CD4-positive, alpha-beta T cell (primary cell): ENCODE data around the gene TMCO4. TPM values are rescaled to one million over a fixed set of nuclear protein-coding genes. Genes with fewer than 3 reads are reported as not detected.

Experiments
- ATAC-seq: fragments of 200-7000 bp; cut with Tn5 transposase; one replicate; pipeline ENCODE4 v1.10.0; 2022; ENCODE audit warnings: mild to moderate bottlenecking; ENCODE audit not compliant: poor library complexity
- CTCF ChIA-PET: fragments of 350-600 bp; sonication (Branson Sonifier 250); formaldehyde crosslinking; loops from one replicate; lab custom pipeline; 2021; ENCODE audit warnings: antibody characterized with exemption, inconsistent platforms; lab: Charles Lee
- POLR2A ChIA-PET: fragments of 350-600 bp; sonication (Branson Sonifier 250); formaldehyde crosslinking; loops from one replicate; lab custom pipeline; 2021; ENCODE audit warnings: antibody characterized with exemption, inconsistent platforms; lab: Charles Lee
- DNase-seq, 14 experiments: peaks; one replicate each; pipeline ENCODE4 v3.0.0-alpha.2; 2013 to 2020; ENCODE audit warnings: mixed read lengths in 2 of 14
- H3K27ac ChIP-seq, 2 donors: one replicate each; pipeline versions ENCODE4 v1.5.1 to v1.7.0; 2013; ENCODE audit warnings: low read length in 2 of 2, low read depth in 1 of 2, mild to moderate bottlenecking in 1 of 2
- H3K27me3 ChIP-seq, 2 experiments: 1 replicate in 1 of 2; 2 replicates in 1 of 2; pipeline versions ENCODE4 v1.6.1 to v1.7.0; 2013; ENCODE audit warnings: low read length in 2 of 2, control low read depth in 1 of 2, mild to moderate bottlenecking in 1 of 2, moderate library complexity in 1 of 2; ENCODE audit not compliant: insufficient read depth in 2 of 2, control insufficient read depth in 1 of 2
- H3K36me3 ChIP-seq: one replicate; pipeline ENCODE4 v1.6.1; 2013; ENCODE audit warnings: low read length, control low read depth; ENCODE audit not compliant: insufficient read depth
- H3K4me1 ChIP-seq: one replicate; pipeline ENCODE4 v1.6.1; 2013; ENCODE audit warnings: low read length, control low read depth; ENCODE audit not compliant: insufficient read depth
- H3K4me3 ChIP-seq: one replicate; pipeline ENCODE4 v1.5.1; 2013; ENCODE audit warnings: mild to moderate bottlenecking, low read length, moderate library complexity
- H3K9me3 ChIP-seq, 2 experiments: 1 replicate in 1 of 2; 2 replicates in 1 of 2; pipeline versions ENCODE4 v1.6.1 to v1.7.0; 2013; ENCODE audit warnings: low read length in 2 of 2, mild to moderate bottlenecking in 2 of 2, control low read depth in 1 of 2, moderate library complexity in 1 of 2; ENCODE audit not compliant: control insufficient read depth in 1 of 2, insufficient read depth in 1 of 2
- H3K27ac Mint-ChIP-seq: one replicate; pipeline ENCODE4 v1.8.0; 2020; ENCODE audit warnings: mixed read lengths
- H3K27me3 Mint-ChIP-seq: one replicate; pipeline ENCODE4 v1.8.0; 2021; ENCODE audit warnings: mixed read lengths
- H3K36me3 Mint-ChIP-seq: one replicate; pipeline ENCODE4 v1.8.0; 2021; ENCODE audit warnings: low read depth, mixed read lengths
- H3K4me1 Mint-ChIP-seq: one replicate; pipeline ENCODE4 v1.8.0; 2021; ENCODE audit warnings: low read depth, mixed read lengths
- H3K4me3 Mint-ChIP-seq: one replicate; pipeline ENCODE4 v1.8.0; 2020; ENCODE audit warnings: mild to moderate bottlenecking, mixed read lengths
- H3K9me3 Mint-ChIP-seq: one replicate; pipeline ENCODE4 v1.8.0; 2020; ENCODE audit warnings: mixed read lengths
- intact Hi-C, 2 experiments: fragments of 100-400 bp; cut with DNase I in 1 of 2; cut with micrococcal nuclease in 1 of 2; formaldehyde crosslinking; loops; one replicate each; pipeline versions ENCODE4 v1.15.1 to v1.9.0; 2023 to 2025; cut with DNase I, micrococcal nuclease
- total RNA-seq, 174 experiments: library from RNA in 2 of 174; stranded (reverse) in 2 of 174; gene quantifications; one replicate each; pipeline ENCODE4 v1.2.3 and lab custom pipeline; 2021 to 2026
- TF ChIP-seq, protein P1 (sequence below): fragments of 200-600 bp; IDR thresholded peaks from one replicate; pipeline ENCODE4 v1.8.0; 2022; ENCODE audit warnings: antibody characterized with exemption, mild to moderate bottlenecking

The TMCO4 gene
- total RNA-seq, 2 experiments from 2014 or later = 12.4 to 13.9 TPM

DNA sequence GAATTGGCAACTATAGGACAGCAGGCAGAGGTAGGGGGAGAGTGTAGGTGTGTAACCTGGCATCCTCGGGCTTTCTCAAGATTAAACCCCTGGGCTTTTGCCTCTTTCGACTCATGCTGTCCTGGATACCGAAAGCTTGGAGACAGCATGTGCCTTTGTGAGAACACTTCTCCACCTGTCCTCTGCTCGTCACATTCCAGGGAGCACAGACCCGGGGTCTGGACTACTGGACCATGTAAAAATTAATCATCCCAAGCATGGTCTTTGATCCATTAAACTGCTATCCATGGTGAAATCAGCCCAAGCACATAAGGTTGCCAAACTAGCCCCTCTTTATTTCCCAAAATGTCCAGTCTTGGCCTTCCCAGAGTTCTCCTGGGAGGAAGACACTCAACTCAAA lies 24.3 kb upstream of the TMCO4 start:
- no peaks in the 10 kb centered on the region for H3K36me3 ChIP-seq
- H3K27me3 ChIP-seq = no peaks in the 10 kb centered on the region
- H3K9me3 Mint-ChIP-seq = no peaks in the 10 kb centered on the region
- no peaks in the 10 kb centered on the region for H3K9me3 ChIP-seq
- ChIA-PET CTCF (interaction anchor here (0.9 kb wide), 1 partner anchor 10 kb away, joined by 3 read pairs; no protein-coding TSS in a partner anchor), POLR2A (no interaction called here)
- no peak overlapping the region for H3K27ac ChIP-seq
- no peaks in the 10 kb centered on the region for H3K4me1 Mint-ChIP-seq
- no peak overlapping the region for H3K4me3 ChIP-seq
- H3K27me3 Mint-ChIP-seq = peaks cover 15% of the 10 kb centered on the region
- DNase-seq = no peak
- no peaks in the 10 kb centered on the region for H3K36me3 Mint-ChIP-seq
- H3K4me1 ChIP-seq = no peaks in the 10 kb centered on the region
- intact Hi-C loops = no loop called here
- no peak overlapping the region for H3K27ac Mint-ChIP-seq
- no peak overlapping the region for H3K4me3 Mint-ChIP-seq
- TF ChIP-seq, protein P1, sequence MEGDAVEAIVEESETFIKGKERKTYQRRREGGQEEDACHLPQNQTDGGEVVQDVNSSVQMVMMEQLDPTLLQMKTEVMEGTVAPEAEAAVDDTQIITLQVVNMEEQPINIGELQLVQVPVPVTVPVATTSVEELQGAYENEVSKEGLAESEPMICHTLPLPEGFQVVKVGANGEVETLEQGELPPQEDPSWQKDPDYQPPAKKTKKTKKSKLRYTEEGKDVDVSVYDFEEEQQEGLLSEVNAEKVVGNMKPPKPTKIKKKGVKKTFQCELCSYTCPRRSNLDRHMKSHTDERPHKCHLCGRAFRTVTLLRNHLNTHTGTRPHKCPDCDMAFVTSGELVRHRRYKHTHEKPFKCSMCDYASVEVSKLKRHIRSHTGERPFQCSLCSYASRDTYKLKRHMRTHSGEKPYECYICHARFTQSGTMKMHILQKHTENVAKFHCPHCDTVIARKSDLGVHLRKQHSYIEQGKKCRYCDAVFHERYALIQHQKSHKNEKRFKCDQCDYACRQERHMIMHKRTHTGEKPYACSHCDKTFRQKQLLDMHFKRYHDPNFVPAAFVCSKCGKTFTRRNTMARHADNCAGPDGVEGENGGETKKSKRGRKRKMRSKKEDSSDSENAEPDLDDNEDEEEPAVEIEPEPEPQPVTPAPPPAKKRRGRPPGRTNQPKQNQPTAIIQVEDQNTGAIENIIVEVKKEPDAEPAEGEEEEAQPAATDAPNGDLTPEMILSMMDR = no peak
- ATAC-seq = no peak

DNA sequence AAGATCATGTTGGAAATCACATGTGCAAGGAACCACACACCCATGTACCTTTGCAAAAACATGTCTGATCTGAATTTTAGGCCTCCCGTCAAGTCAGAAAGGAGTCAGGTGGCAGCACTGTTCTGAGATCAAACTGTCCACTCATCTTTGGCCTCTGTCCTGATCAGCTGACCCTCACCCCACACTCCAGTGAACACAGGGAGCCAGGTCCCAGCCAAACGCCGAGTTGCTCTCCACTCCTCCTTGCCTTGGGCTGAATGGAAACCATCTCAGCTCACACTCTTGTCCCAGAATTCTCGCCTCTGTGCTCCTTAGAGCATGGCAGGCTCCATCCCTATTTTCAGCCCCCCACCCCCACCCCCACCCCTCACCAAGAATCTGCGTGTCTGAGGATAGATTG lies 20.0 kb upstream of the TMCO4 start:
- DNase-seq = no peak
- POLR2A ChIA-PET = no interaction called here
- Mint-ChIP-seq H3K27ac (no peak overlapping the region), H3K9me3 (no peaks in the 10 kb centered on the region), H3K4me1 (no peaks in the 10 kb centered on the region), H3K27me3 (no peaks in the 10 kb centered on the region), H3K36me3 (no peaks in the 10 kb centered on the region), H3K4me3 (no peak overlapping the region)
- no peaks in the 10 kb centered on the region for H3K27me3 ChIP-seq
- H3K4me1 ChIP-seq = no peaks in the 10 kb centered on the region
- intact Hi-C loops = no loop called here
- no peak overlapping the region for H3K4me3 ChIP-seq
- CTCF ChIA-PET = no interaction called here
- TF ChIP-seq, protein P1 = no peak
- ATAC-seq = no peak
- peaks cover 0 to 3% of the 10 kb centered on the region in 2 experiments for H3K9me3 ChIP-seq
- H3K36me3 ChIP-seq = no peaks in the 10 kb centered on the region
- H3K27ac ChIP-seq = no peak overlapping the region

DNA sequence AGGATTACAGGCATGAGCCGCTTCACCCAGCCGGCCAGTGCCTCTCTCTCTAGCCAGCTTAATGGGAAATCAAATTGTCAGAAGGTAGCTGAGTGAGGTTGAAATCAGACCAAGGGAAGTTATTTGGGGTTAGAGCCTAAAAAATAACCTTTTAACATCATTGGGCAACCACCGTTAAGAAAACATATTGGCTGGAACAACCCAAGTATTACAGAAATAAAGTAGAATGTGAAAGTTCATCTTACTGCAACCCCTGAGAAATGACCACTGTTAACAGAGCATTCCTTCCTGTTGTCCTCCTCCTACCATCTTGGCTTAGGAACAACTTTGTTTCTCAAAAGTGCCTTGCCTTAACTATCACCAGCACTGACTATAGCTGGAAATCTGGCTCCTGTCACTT lies 18.6 kb upstream of the TMCO4 start:
- Histone ChIP-seq H3K4me3 (no peak overlapping the region), H3K9me3 (peaks cover 0 to 5% of the 10 kb centered on the region in 2 experiments), H3K27ac (no peak overlapping the region), H3K36me3 (no peaks in the 10 kb centered on the region), H3K4me1 (no peaks in the 10 kb centered on the region), H3K27me3 (no peaks in the 10 kb centered on the region)
- DNase-seq (no peak), ATAC-seq (no peak)
- no peaks in the 10 kb centered on the region for H3K9me3 Mint-ChIP-seq
- no peaks in the 10 kb centered on the region for H3K36me3 Mint-ChIP-seq
- no peak overlapping the region for H3K27ac Mint-ChIP-seq
- no peaks in the 10 kb centered on the region for H3K4me1 Mint-ChIP-seq
- no peak overlapping the region for H3K4me3 Mint-ChIP-seq
- no peaks in the 10 kb centered on the region for H3K27me3 Mint-ChIP-seq
- ChIA-PET CTCF (interaction anchor here (1.1 kb wide), 1 partner anchor 11 kb away, joined by 4 read pairs; no protein-coding TSS in a partner anchor), POLR2A (no interaction called here)
- intact Hi-C loops = no loop called here
- TF ChIP-seq, protein P1 = no peak
